ENCODE results near the gene TET1.
"Not testable (repeated sequence)": the region's sequence is repeated elsewhere in the genome, so short reads cannot be mapped to it uniquely, and the experiment has no call there.

TET1 gene

DNA sequence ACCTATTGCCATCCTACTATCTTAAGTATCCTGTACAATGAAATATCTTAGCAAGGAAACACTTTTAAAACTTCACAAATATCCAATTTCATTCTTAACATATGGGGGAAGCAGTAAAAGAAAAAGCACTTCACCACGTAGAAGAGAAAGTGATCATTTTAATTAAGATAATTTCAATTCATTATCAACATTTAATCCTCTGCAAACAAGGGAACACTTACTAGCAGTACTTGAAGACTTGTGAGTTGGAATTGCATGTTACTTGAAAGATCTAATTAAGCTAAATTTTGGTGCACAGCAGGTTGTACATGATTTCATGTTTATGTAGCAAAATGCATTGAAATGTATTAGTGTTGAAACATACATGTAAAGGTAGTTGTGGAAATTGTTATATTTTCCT lies 140.1 kb downstream of the TET1 start:
- DNase-seq (ENCODE audit: low read depth in 3 of 3) = no peak

DNA sequence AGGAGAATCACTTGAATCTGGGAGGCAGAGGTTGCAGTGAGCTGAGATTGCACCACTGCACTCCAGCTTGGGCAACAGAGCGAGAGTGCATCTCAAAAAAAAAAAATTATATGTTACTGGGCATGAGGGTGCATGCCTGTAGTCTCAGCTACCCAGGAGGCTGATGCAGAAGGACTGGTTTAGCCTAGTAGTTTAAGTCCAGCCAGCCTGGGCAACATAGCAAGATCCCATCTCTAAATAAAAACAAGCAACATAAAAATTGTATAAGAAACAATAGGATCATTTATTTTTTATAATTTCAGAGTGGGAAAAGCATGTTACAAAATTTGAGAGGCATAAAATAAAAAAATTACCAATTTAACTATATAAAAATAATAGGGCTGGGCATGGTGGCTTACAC lies 145.4 kb downstream of the TET1 start:
- no peak for DNase-seq (ENCODE audit: low read depth in 3 of 3)

DNA sequence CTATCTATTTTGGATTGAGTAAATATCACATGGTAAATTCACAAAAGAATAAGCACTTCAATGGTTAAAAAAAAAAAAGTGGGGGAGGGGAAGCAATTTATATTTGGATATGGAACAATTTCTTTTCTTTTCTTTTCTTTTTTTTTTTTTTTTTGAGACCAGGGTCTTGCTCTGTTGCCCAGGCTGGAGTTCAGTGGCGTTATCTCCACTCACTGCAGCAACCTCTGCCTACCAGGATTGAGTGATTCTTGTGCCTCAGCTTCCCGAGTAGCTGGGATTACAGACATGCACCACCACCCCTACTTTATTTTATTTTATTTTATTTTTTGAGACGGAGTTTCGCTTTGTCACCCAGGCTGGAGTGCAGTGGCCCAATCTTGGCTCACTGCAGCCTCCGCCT lies 148.8 kb downstream of the TET1 start:
- not testable (repeated sequence) for DNase-seq (ENCODE audit: low read depth in 3 of 3)

DNA sequence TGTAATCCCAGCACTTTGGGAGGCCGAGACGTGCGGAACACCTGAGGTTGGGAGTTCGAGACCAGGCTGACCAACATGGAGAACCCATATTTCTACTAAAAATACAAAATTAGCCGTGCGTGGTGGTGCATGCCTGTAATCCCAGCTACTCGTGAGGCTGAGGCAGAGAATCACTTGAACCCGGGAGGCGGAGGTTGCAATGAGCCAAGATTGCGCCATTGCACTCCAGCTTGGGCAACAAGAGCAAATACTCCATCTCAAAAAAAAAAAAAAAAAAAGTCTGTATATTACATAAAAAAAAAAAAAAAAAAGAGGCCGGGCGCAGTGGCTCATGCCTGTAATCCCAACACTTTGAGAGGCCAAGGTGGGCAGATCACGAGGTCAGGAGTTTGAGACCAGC lies 152.9 kb downstream of the TET1 start:
- not testable (repeated sequence) for DNase-seq (ENCODE audit: low read depth in 3 of 3)

DNA sequence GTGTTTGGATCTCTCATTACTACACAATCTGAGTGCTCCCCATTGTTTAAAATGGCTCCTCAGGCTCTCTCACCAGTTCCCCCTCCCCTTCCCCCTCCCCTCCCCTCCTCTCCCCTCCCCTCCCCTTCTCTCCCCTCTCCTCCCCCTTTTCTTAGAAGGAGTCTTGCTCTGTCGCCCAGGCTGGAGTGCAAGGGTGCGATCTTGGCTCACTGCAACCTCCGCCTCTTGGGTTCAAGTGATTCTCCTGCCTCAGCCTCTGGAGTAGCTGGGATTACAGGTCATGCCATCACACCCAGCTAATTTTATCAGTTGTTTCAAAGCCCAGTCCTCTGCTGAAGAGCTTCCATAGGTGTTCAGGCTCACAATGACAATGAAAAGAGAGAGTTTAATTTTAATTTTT lies 157.3 kb downstream of the TET1 start:
- DNase-seq (ENCODE audit: low read depth in 3 of 3) = no peak

DNA sequence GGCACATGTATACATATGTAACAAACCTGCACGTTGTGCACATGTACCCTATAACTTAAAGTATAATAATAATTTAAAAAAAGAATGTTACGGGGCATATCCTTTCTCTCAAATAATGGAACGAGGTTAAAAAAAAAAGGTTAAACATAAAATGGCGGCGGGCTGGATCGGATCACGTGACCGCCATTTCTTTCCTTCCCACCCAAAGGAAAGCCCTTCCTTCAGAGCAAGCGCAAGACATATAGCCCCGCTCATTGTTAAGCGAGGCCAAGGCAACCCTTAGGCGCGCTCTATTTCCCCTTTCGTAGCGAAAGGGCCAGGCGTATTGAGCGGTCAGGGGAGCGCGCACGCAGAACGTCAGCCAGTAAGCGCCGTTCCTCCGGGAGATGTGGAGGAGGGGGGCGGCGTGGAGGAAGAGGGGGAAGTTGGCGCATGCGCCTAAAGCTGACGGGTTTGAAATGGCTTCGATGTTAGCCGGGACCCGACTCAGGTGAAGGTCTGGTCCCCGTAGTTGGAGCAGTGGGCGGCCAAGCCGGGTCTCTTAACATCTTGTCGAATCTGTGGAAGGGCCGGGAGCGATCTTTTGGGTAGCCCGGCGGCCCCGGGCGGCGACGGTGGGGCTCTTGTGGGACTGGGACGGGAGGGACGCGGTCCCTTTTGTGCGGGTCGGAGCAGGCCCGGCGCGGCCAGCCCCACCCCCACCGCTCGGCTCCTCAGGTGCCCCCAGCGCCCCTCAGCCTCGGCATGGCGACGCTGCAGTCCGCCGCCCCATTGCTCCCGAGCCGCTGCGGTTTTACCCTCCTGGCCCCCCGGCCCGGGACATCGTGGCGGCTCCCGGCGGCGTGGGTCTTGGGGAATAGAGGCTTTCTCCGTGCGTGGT lies 160.9 kb downstream of the TET1 start, which contains the start of gene CCAR1:
Gene CCAR1, plus strand, starts transcription at position 447 of the 880 bp plus-strand sequence. CDS start 1,266 bp downstream, outside the sequence.
- DNase-seq (ENCODE audit: low read depth in 3 of 3) = peak; percentile 95 to 97 (median 96)

DNA sequence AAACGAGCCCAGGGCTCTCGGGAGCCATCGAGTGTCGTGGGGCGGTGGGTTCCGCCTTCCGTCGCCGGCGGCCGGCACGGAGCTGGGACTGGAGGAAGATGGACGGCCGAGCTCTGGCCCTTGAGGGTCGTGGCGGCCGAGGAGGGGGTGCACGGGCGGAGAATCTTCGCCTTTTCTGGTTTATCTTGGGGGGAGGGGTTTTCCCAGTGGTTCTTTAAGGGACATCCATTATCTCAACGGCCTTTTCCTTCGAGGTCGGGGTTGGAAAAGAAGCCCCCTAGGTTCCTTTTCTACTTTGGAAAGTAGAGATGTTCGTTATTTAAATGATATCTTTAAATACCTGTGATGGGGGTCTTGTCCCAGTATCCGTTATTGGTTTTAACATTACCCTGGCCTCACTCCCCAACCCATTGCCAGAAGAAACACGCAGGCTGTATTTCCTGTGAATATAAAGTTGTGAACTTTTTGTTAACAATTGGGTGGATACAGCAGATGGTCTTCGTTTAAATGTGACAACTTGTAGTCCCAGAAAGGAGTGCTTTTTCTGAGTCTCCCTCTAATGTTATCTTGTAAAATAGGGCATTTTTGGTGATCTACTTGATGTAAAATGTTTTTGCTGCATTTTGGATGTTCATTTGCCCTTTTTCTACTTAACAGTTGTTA lies 161.7 kb downstream of the TET1 start:
- no peak for DNase-seq (ENCODE audit: low read depth in 3 of 3)

DNA sequence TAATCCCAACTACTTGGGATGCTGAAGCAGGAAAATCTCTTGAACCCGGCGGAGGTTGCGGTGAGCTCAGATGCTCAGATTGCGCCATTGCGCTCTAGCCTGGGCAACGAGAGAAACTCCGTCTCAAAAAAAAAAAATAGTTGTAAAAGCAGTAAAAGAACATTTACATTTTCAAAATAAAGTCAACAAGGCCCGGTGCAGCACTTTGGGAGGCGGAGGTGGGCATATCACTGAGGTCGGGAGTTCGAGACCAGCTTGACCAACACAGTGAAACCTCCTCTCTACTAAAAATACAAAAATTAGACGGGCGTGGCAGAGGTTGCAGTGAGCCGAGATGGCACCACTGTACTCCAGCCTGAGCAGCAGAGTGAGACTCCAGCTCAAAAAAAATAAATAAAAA lies 164.9 kb downstream of the TET1 start:
- no peak for DNase-seq (ENCODE audit: low read depth in 3 of 3)

DNA sequence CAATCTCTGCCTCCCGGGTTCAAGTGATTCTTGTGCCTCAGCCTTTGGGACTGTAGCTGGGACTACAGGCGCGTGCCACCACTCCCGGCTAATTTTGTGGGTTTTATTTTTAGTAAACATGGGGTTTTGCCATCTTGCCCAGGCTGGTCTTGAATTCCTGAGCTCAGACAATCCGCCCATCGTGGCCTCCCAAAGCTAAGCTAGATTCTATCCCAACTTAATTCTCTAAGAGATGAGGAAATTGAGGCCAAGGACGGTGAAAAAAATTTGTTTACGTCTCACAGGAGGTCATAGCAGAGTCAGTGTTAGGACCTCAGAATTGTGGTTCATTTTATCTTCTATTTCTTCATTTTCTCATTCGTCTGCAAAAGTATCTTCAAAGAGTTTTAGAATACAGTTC lies 167.0 kb downstream of the TET1 start:
- DNase-seq (ENCODE audit: low read depth in 3 of 3) = no peak

DNA sequence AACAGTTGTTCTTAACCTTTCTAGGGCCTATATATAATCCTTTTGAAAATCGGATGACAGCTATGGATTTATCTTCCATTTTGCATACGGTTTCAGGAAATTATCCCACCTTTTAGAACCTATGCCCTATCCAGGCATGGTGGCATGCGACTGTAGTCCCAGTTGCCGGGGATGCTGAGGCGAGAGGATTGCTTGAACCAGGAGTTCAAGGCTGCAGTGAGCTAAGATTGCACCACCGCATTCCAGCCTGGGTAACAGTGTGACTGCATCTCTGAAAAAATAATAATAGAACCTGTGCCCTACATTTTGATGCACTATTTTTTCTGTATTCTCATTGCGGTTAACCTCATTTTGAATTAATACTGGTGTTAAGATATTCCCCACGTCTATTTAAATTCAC lies 172.5 kb downstream of the TET1 start:
- DNase-seq (ENCODE audit: low read depth in 3 of 3) = no peak

DNA sequence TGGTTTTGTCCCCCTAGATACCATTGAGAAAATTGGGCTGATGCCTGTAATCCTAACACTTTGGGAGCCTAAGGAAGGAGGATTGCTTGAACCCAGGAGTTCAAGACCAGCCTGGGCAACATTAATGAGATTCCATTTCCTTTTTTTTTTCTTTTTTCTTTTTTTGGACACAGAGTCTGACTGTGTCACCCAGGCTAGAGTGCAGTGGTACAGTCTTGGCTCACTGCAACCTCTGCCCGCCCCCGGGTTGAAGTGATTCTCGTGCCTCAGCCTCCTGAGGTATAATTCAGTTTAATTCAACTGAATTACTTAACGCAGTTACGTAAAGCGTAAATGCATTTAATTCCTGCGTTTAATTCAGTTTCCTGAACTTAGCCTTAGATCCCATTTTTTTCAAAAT lies 174.2 kb downstream of the TET1 start:
- DNase-seq (ENCODE audit: low read depth in 3 of 3) = no peak

DNA sequence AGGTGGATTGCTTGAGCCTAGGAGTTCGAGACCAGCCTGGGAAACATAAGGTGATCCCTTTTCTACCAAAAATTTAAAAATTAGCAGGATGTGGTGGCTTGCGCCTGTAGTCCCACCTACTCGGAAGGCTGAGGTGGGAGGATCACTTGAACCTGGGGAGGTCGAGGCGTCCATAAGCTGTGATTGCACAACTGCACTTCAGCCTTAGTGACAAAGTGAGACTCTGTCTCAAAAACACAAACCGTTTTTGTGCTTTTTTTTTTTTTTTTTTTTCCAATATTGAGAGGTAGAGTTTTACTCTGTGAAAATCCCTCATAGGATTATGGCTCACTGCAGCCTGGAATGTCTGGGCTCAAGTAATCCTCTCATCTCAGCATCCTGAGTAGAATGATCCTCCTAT lies 175.0 kb downstream of the TET1 start:
- DNase-seq (ENCODE audit: low read depth in 3 of 3) = no peak

DNA sequence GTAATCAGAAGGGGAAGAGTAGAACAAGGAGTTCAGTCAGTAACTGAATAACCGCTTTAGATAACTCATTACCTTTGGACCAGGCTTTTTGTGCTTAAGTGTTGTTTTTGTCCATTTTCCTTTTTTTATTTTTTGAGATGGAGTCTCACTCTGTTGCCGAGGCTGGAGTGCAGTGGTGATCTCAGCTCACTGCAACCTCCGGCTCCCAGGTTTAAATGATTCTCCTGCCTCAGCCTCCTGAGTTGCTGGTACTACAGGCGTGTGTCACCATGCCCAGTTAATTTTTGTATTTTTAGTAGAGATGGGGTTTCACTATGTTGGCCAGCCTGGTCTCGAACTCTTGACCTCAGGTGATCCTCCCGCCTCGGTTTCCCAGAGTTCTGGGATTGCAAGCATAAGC lies 175.6 kb downstream of the TET1 start:
- not testable (repeated sequence) for DNase-seq (ENCODE audit: low read depth in 3 of 3)

DNA sequence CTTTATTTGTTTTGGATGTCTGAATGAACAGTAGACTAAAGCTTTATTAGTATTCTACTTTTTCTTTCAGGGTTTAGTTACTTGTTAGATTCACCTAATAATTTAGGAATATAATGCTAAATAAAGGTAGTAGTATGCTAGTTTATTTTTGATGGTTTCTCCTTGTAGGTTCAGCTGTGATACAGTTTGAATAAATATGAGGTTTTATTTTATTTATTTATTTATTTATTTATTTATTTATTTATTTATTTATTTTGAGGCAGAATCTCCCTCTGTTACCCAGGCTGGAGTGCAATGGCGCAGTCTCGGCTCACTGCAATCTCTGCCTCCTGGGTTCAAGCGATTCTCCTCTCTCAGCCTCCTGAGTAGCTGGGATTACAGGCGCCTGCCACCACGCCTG lies 180.5 kb downstream of the TET1 start:
- DNase-seq (ENCODE audit: low read depth in 3 of 3) = not testable (repeated sequence)

DNA sequence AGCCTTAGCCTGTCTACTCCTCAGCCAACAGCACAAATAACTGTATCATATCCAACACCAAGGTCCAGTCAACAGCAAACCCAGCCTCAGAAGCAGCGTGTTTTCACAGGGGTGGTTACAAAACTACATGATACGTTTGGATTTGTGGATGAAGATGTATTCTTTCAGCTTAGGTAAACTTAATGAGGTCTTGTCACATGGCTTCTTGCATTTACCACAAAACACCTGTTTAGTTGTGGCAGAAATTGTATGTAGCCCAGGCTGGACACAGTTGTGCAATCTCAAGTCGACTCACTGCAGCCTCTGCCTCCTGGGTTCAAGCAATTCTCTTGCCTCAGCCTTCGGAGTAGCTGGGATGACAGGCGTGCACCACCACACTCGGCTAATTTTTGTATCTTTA lies 182.3 kb downstream of the TET1 start:
- DNase-seq (ENCODE audit: low read depth in 3 of 3) = no peak
